Lung (tissue), 12 donors: ENCODE results near the gene ABCB6. TPM values are rescaled to one million over a fixed set of nuclear protein-coding genes. Genes with fewer than 3 reads are reported as not detected.
A peak's percentile ranks its signal among the peaks of the same experiment; 100 is the strongest.

ENCODE experiments used
- ATAC-seq: fragments of 200-7000 bp; cut with Tn5 transposase; one replicate; pipeline ENCODE4 v1.9.1; 2020; ENCODE audit warnings: moderate number of reproducible peaks; ENCODE audit not compliant: insufficient read depth, low FRiP score
- DNase-seq, 3 donors: peaks; one replicate each; pipeline ENCODE4 v3.0.0-alpha.2; 2013 to 2017
- H3K27ac ChIP-seq, 2 donors: one replicate each; pipeline ENCODE4 v1.5.1; 2013; ENCODE audit warnings: mild to moderate bottlenecking in 2 of 2, moderate library complexity in 2 of 2, control low read depth in 1 of 2, inconsistent platforms in 1 of 2, low read depth in 1 of 2, low read length in 1 of 2
- H3K27me3 ChIP-seq, 3 donors: one replicate each; pipeline ENCODE4 v1.5.1; 2013; ENCODE audit warnings: low read length in 2 of 3; ENCODE audit not compliant: control insufficient read depth in 3 of 3, insufficient read depth in 3 of 3
- H3K36me3 ChIP-seq, 4 donors: one replicate each; pipeline ENCODE4 v1.5.1; 2013; ENCODE audit warnings: low read length in 4 of 4, mild to moderate bottlenecking in 1 of 4, moderate library complexity in 1 of 4; ENCODE audit not compliant: control insufficient read depth in 4 of 4, insufficient read depth in 4 of 4
- H3K4me1 ChIP-seq, 5 donors: one replicate each; pipeline ENCODE4 v1.5.1; 2013; ENCODE audit warnings: low read length in 5 of 5, mild to moderate bottlenecking in 2 of 5, moderate library complexity in 1 of 5; ENCODE audit not compliant: control insufficient read depth in 5 of 5, insufficient read depth in 5 of 5
- H3K4me3 ChIP-seq: one replicate; pipeline ENCODE4 v1.5.1; 2013; ENCODE audit warnings: mild to moderate bottlenecking, control low read depth, moderate library complexity
- H3K9ac ChIP-seq, 2 donors: one replicate each; pipeline ENCODE4 v1.5.1; 2013; ENCODE audit warnings: low read length in 2 of 2, control low read depth in 1 of 2; ENCODE audit not compliant: insufficient read depth in 1 of 2
- H3K9me3 ChIP-seq, 4 donors: one replicate each; pipeline ENCODE4 v1.5.1; 2013; ENCODE audit warnings: low read length in 3 of 4, mild to moderate bottlenecking in 1 of 4, moderate library complexity in 1 of 4; ENCODE audit not compliant: control insufficient read depth in 4 of 4, insufficient read depth in 3 of 4
- WGBS, 2 donors: extraction: QIAGEN DNeasy Blood & Tissue Kit; methylation state at CpG; one replicate each; pipeline ENCODE4 v1.1.7; 2013; 5-methylcytosine and 5-hydroxymethylcytosine counted together
- polyA plus RNA-seq, 2 donors: library from polyadenylated mRNA; stranded (reverse); fragments of 200-250 nt; gene quantifications; one replicate each; pipeline ENCODE4 v1.2.1, GENCODE V29; 2013
- total RNA-seq, 2 donors: library from RNA; depleted of rRNA in 1 of 2; stranded (reverse); fragments of >200 nt in 1 of 2; gene quantifications; one replicate each; pipeline ENCODE4 v1.2.1, GENCODE V29; 2014 to 2021
- TF ChIP-seq, protein P1 (sequence below): IDR thresholded peaks from 2 replicates; pipeline ENCODE4 v1.5.1; 2012; ENCODE audit warnings: mild to moderate bottlenecking; ENCODE audit errors: control extremely low read depth, extremely low read depth
- donor health status: control.
- donor health status: control.
- donor health status: Bipolar disorder and iron deficiency.
- donor health status: healthy.
- donor health status: DM: yes; HTN: yes; CAD: no.

ABCB6 gene
- total and polyA plus RNA-seq, 4 donors, result 17.2 to 49.4 (median 34.0) TPM

DNA sequence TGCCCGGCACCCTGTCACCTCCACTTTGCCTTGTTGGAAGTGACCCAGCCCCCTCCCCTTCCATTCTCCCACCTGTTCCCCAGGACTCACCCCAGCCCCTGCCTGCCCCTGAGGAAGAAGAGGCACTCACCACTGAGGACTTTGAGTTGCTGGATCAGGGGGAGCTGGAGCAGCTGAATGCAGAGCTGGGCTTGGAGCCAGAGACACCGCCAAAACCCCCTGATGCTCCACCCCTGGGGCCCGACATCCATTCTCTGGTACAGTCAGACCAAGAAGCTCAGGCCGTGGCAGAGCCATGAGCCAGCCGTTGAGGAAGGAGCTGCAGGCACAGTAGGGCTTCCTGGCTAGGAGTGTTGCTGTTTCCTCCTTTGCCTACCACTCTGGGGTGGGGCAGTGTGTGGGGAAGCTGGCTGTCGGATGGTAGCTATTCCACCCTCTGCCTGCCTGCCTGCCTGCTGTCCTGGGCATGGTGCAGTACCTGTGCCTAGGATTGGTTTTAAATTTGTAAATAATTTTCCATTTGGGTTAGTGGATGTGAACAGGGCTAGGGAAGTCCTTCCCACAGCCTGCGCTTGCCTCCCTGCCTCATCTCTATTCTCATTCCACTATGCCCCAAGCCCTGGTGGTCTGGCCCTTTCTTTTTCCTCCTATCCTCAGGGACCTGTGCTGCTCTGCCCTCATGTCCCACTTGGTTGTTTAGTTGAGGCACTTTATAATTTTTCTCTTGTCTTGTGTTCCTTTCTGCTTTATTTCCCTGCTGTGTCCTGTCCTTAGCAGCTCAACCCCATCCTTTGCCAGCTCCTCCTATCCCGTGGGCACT, 36.2 kb downstream of the ABCB6 start:
- ATAC-seq (no peak), DNase-seq (no peak)
- Histone ChIP-seq H3K9me3 (no peaks in the 10 kb centered on the region), H3K27me3 (no peaks in the 10 kb centered on the region), H3K9ac (no peak overlapping the region), H3K36me3 (peaks cover 25 to 44% (median 38%) of the 10 kb centered on the region in 4 donors), H3K4me3 (no peak overlapping the region), H3K4me1 (peaks cover 3 to 12% (median 7%) of the 10 kb centered on the region in 5 donors), H3K27ac (no peak overlapping the region)
- TF ChIP-seq, protein P1, sequence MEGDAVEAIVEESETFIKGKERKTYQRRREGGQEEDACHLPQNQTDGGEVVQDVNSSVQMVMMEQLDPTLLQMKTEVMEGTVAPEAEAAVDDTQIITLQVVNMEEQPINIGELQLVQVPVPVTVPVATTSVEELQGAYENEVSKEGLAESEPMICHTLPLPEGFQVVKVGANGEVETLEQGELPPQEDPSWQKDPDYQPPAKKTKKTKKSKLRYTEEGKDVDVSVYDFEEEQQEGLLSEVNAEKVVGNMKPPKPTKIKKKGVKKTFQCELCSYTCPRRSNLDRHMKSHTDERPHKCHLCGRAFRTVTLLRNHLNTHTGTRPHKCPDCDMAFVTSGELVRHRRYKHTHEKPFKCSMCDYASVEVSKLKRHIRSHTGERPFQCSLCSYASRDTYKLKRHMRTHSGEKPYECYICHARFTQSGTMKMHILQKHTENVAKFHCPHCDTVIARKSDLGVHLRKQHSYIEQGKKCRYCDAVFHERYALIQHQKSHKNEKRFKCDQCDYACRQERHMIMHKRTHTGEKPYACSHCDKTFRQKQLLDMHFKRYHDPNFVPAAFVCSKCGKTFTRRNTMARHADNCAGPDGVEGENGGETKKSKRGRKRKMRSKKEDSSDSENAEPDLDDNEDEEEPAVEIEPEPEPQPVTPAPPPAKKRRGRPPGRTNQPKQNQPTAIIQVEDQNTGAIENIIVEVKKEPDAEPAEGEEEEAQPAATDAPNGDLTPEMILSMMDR, result no peak
- WGBS, 2 donors, result 54 to 70% methylated on average over 8 of the region's 8 CpGs

DNA sequence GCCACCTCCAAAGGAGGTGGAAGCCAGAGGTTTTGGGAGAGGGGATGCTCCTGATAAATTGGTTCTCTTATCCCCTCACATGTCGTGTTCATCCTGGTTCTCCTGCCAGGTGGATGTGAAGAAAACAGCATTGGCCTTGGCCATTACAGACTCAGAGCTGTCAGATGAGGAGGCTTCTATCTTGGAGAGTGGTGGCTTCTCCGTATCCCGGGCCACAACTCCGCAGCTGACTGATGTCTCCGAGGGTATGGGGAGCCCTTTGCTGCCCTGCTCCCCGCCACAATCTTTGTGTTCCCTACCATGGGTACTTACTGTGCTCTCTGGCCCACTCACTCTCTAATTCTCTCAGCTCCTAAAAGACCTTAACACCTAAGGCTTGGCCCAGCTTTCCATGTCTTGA, 37.2 kb downstream of the ABCB6 start:
- TF ChIP-seq, protein P1, result no peak
- H3K27ac ChIP-seq, result no peak overlapping the region
- DNase-seq, result no peak
- H3K9ac ChIP-seq, result no peak overlapping the region
- WGBS, 2 donors, result 97 to 99% methylated on average over 6 of the region's 6 CpGs
- H3K27me3 ChIP-seq, result no peaks in the 10 kb centered on the region
- peaks cover 25 to 44% (median 38%) of the 10 kb centered on the region in 4 donors for H3K36me3 ChIP-seq
- H3K4me3 ChIP-seq, result no peak overlapping the region
- H3K4me1 ChIP-seq, result peaks cover 3 to 16% (median 7%) of the 10 kb centered on the region in 5 donors
- H3K9me3 ChIP-seq, result no peaks in the 10 kb centered on the region
- no peak for ATAC-seq

DNA sequence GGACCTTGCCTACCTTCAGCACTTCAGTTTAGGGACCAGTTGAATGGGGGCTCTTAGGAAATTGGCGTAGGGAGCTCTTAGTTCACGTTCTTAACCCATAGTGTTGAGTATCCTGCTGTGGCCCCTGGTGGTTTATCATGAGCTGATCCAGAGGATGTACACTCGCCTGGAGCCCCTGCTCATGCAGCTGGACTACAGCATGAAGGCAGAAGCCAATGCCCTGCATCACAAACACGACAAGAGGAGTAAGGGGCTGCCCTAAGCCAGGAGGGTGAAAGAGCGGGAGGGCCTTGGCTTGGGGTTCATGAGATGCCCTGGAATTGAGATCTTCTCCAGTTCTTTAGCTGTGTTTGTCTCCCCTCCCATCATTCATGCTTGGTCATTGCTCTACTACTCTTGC, 37.8 kb downstream of the ABCB6 start:
- no peaks in the 10 kb centered on the region for H3K9me3 ChIP-seq
- 93 to 94% methylated on average over 5 of the region's 5 CpGs for WGBS, 2 donors
- ATAC-seq, result no peak
- no peak for DNase-seq
- no peak overlapping the region for H3K4me3 ChIP-seq
- H3K36me3 ChIP-seq, result peaks cover 25 to 44% (median 38%) of the 10 kb centered on the region in 4 donors
- H3K4me1 ChIP-seq, result peaks cover 3 to 19% (median 8%) of the 10 kb centered on the region in 5 donors
- H3K27me3 ChIP-seq, result no peaks in the 10 kb centered on the region
- no peak overlapping the region for H3K27ac ChIP-seq
- TF ChIP-seq, protein P1, result no peak
- H3K9ac ChIP-seq, result peak overlapping the region in 1 of 2 donors; percentile 11
